Keratinocyte (primary cell): ENCODE results near the gene SPATA2.

Source experiments
- EZH2 ChIP-seq: IDR thresholded peaks from one replicate; pipeline ENCODE4 v1.6.1; 2012; ENCODE audit warnings: inconsistent platforms, mild to moderate bottlenecking, low read length, moderate library complexity
- TF ChIP-seq, protein P1 (sequence below), 3 experiments: IDR thresholded peaks in 1 of 3; conservative IDR thresholded peaks in 1 of 3; optimal IDR thresholded peaks in 1 of 3; 2 replicates in 2 of 3; 3 replicates in 1 of 3; pipeline versions ENCODE3 to v1.5.1; 2011; ENCODE audit warnings: low read length in 3 of 3, mild to moderate bottlenecking in 3 of 3, moderate library complexity in 2 of 3, control low read depth in 1 of 3, inconsistent platforms in 1 of 3; ENCODE audit not compliant: insufficient read depth in 2 of 3; ENCODE audit errors: extremely low read depth in 1 of 3

DNA sequence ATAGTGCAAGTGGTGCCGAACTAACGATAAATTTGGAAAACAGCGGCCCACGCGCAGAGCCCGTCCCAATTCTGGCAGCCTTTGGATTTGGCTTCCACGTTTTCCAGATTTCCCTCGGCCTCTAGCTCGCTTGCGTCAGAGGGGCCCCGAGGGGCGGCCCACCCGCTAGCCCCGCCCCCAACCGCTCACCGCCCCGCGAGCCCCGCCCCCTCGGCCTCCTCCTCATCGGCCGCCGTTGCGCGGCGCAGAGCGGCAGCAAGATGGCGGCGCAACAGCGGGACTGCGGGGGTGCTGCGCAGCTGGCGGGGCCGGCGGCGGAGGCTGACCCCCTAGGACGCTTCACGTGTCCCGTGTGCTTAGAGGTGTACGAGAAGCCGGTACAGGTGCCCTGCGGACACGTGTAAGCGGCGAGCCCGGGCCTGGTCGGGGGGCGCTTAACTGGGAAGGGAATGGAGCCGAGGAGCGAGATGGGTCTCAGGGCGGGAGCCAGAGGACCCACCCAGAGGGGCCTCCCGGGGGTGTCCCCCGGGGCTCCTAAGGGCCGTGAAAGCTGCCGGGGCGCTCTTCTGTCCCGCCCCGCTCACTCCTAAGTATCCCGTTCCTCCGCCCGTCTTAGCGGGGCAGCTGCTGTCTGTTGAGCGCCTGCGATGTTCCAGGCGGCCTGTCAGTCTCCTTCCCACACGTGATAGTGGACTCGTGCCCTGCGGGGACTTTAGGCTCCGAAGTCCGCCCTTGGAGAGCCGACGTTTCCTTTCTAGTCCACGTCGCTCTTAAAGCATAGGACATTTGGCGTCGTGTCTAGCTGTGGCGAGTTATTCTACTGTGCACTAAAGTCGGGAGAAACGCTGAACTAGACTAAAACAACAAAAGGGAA, 21.1 kb upstream of the SPATA2 start, which contains the start of gene RNF114:
- TF ChIP-seq EZH2 = no peak
- TF ChIP-seq, protein P1, sequence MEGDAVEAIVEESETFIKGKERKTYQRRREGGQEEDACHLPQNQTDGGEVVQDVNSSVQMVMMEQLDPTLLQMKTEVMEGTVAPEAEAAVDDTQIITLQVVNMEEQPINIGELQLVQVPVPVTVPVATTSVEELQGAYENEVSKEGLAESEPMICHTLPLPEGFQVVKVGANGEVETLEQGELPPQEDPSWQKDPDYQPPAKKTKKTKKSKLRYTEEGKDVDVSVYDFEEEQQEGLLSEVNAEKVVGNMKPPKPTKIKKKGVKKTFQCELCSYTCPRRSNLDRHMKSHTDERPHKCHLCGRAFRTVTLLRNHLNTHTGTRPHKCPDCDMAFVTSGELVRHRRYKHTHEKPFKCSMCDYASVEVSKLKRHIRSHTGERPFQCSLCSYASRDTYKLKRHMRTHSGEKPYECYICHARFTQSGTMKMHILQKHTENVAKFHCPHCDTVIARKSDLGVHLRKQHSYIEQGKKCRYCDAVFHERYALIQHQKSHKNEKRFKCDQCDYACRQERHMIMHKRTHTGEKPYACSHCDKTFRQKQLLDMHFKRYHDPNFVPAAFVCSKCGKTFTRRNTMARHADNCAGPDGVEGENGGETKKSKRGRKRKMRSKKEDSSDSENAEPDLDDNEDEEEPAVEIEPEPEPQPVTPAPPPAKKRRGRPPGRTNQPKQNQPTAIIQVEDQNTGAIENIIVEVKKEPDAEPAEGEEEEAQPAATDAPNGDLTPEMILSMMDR (optimal IDR thresholded peaks at IDR 0.05 in 1 of 3, IDR thresholded peaks at IDR 0.05 in 1 of 3, conservative IDR thresholded peaks at IDR 0.05 in 1 of 3; ENCODE audit: extremely low read depth in 1 of 3, insufficient read depth in 2 of 3, low read length in 3 of 3) = no peak
